ENCODE results near the gene TTLL4. TPM values are rescaled to one million over a fixed set of nuclear protein-coding genes. Genes with fewer than 3 reads are reported as not detected.

Gene TTLL4
- total RNA-seq, 5 donors from 2014 or later (not counting 1 experiment from before 2014, with no cell fraction given) = 16.9 to 29.6 (median 24.4) TPM

Other genes with a start within 250 kb of the TTLL4 start
- 10 to 100 TPM; 19.5 to 28.8 (median 22.9) TPM for gene USP37, start 142.5 kb upstream of the TTLL4 start, total RNA-seq
- gene CNOT9, start 142.0 kb upstream of the TTLL4 start, total RNA-seq = 10 to 100 TPM; 44.1 to 64.2 (median 50.2) TPM
- under 1 TPM; 0.38 to 0.90 (median 0.64) TPM for gene PLCD4, start 102.9 kb upstream of the TTLL4 start, total RNA-seq
- 10 to 100 TPM; 38.1 to 65.0 (median 58.7) TPM for gene ZNF142, start 51.2 kb upstream of the TTLL4 start, total RNA-seq
- 10 to 100 TPM; 31.4 to 71.1 (median 54.2) TPM for gene BCS1L, start 51.2 kb upstream of the TTLL4 start, total RNA-seq
- gene RNF25, start 38.8 kb upstream of the TTLL4 start, total RNA-seq = 10 to 100 TPM; 15.6 to 33.1 (median 29.0) TPM
- gene STK36, start 38.7 kb upstream of the TTLL4 start, total RNA-seq = 10 to 100 TPM; 19.7 to 23.6 (median 22.4) TPM
- gene CYP27A1, start 71.3 kb downstream of the TTLL4 start, total RNA-seq = under 1 TPM in 4 of 5 donors, not detected in 1; 0.50 to 0.89 (median 0.58) TPM
- not detected for gene PRKAG3, start 121.0 kb downstream of the TTLL4 start, total RNA-seq
- under 1 TPM in 2 of 5 donors, not detected in 3; 0.13 to 0.20 TPM for gene WNT6, start 149.0 kb downstream of the TTLL4 start, total RNA-seq
- gene WNT10A, start 170.0 kb downstream of the TTLL4 start, total RNA-seq = 10 to 100 TPM in 1 of 5 donors, 1 to 10 TPM in 4; 3.1 to 10.7 (median 6.1) TPM
- gene CDK5R2, start 248.8 kb downstream of the TTLL4 start, total RNA-seq = not detected